Activated CD4-positive, alpha-beta memory T cell treated with anti-CD3 and anti-CD28 coated beads for 36 hours (primary cell): Measurements from ENCODE around the gene SELENON. TPM values are rescaled to one million over a fixed set of nuclear protein-coding genes. Genes with fewer than 3 reads are reported as not detected.

Source experiments
- CTCF ChIA-PET: fragments of 350-600 bp; sonication (Branson Sonifier 250); formaldehyde crosslinking; loops from one replicate; lab custom pipeline; 2021; ENCODE audit warnings: antibody characterized with exemption, inconsistent platforms; lab: Charles Lee
- POLR2A ChIA-PET: fragments of 350-600 bp; sonication (Branson Sonifier 250); formaldehyde crosslinking; loops from one replicate; lab custom pipeline; 2021; ENCODE audit warnings: antibody characterized with exemption; lab: Charles Lee
- DNase-seq: peaks from one replicate; pipeline ENCODE4 v3.0.0-alpha.2; 2020
- H3K27ac Mint-ChIP-seq: one replicate; pipeline ENCODE4 v1.8.0; 2021; ENCODE audit warnings: mixed read lengths
- H3K27me3 Mint-ChIP-seq: one replicate; pipeline ENCODE4 v1.8.0; 2021; ENCODE audit warnings: mixed read lengths
- H3K36me3 Mint-ChIP-seq: one replicate; pipeline ENCODE4 v1.8.0; 2021; ENCODE audit warnings: mixed read lengths
- H3K4me1 Mint-ChIP-seq: one replicate; pipeline ENCODE4 v1.8.0; 2021; ENCODE audit warnings: low read depth, mixed read lengths
- H3K4me3 Mint-ChIP-seq: one replicate; pipeline ENCODE4 v1.8.0; 2021; ENCODE audit warnings: mild to moderate bottlenecking, mixed read lengths
- H3K9me3 Mint-ChIP-seq: one replicate; pipeline ENCODE4 v1.8.0; 2021; ENCODE audit warnings: mixed read lengths
- intact Hi-C: fragments of 100-400 bp; cut with micrococcal nuclease; formaldehyde crosslinking; loops from one replicate; pipeline ENCODE4 v1.15.1; 2023
- total RNA-seq, 2 experiments: library from RNA; stranded (reverse); gene quantifications; one replicate each; pipeline ENCODE4 v1.2.3, GENCODE V29; 2021

Gene SELENON
- total RNA-seq, 2 experiments from 2014 or later: 26.8 to 26.9 TPM

- POLR2A ChIA-PET: no interaction called here
- Mint-ChIP-seq H3K9me3 (no peaks in the 10 kb centered on the region), H3K36me3 (no peaks in the 10 kb centered on the region), H3K4me3 (no peak overlapping the region), H3K4me1 (peaks cover 58% of the 10 kb centered on the region), H3K27me3 (no peaks in the 10 kb centered on the region), H3K27ac (no peak overlapping the region)
- DNase-seq: no peak
- CTCF ChIA-PET: no interaction called here
- intact Hi-C loops: loop anchor here (5.0 kb wide), 1 partner anchor 75 kb away; no protein-coding TSS in a partner anchor
Observed at GRCh38 chr1:25772692-25773245, 27.2 kb upstream of the SELENON start.

GRCh38 chr1:25773441-25774125, 26.4 kb upstream of the SELENON start:
- peaks cover 57% of the 10 kb centered on the region for H3K4me1 Mint-ChIP-seq
- CTCF ChIA-PET: interaction anchor here (0.6 to 2.4 kb wide), 3 partner anchors 25 to 397 kb away, joined by 4 to 12 read pairs (median 7); no protein-coding TSS in a partner anchor
- no peak for DNase-seq
- H3K36me3 Mint-ChIP-seq: no peaks in the 10 kb centered on the region
- H3K9me3 Mint-ChIP-seq: no peaks in the 10 kb centered on the region
- no peaks in the 10 kb centered on the region for H3K27me3 Mint-ChIP-seq
- peak overlapping the region; percentile 64 for H3K27ac Mint-ChIP-seq
- POLR2A ChIA-PET: no interaction called here
- intact Hi-C loops: loop anchor here (2.0 to 5.0 kb wide), 2 partner anchors 76 to 97 kb away; no protein-coding TSS in a partner anchor
- no peak overlapping the region for H3K4me3 Mint-ChIP-seq

DNA sequence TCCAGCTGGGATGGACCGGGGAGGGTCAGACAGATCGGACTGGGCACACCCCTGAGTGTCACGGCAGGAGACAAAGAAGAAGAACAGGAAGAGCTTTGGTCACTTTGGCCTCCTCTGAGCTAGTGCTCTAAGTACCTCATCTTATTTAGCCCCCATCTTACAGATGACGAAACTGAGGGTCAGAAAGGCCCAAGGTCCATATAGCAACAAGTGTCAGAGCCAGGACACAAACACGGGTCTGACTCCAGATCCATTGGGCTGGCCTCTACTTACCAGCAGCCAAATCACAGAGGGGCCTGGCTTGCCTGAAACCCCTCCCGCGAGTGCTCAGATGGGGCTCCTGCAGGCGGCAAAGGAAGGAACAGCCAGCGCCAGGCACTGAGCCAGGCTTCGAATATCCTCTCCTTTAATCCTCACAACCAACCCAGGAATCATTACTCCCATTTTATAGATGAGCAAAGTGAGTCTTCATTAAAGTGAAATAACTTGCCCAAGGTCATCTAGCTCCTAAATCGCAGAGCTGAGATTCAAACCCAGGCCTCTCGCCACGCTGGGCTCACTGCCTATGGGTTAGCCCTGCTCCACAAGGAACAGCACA, 25.7 kb upstream of the SELENON start:
- H3K4me3 Mint-ChIP-seq: peak overlapping the region; percentile 58
- H3K9me3 Mint-ChIP-seq: no peaks in the 10 kb centered on the region
- intact Hi-C loops: loop anchor here (2.0 to 5.0 kb wide), 2 partner anchors 77 to 98 kb away; no protein-coding TSS in a partner anchor
- ChIA-PET CTCF (interaction anchor here (1.0 to 2.4 kb wide), 6 partner anchors 8 to 231 kb away, joined by 3 to 12 read pairs (median 6); partner anchors contain the start of gene LDLRAP1), POLR2A (interaction anchor here (0.6 to 1.4 kb wide), 2 partner anchors 98 to 225 kb away, joined by 3 to 7 read pairs; no protein-coding TSS in a partner anchor)
- H3K36me3 Mint-ChIP-seq: no peaks in the 10 kb centered on the region
- H3K27ac Mint-ChIP-seq: peak overlapping the region; percentile 64
- H3K4me1 Mint-ChIP-seq: peaks cover 52% of the 10 kb centered on the region
- no peaks in the 10 kb centered on the region for H3K27me3 Mint-ChIP-seq
- no peak for DNase-seq

- H3K9me3 Mint-ChIP-seq: no peaks in the 10 kb centered on the region
- peak; percentile 92 for DNase-seq
- peak overlapping the region; percentile 64 for H3K27ac Mint-ChIP-seq
- no peaks in the 10 kb centered on the region for H3K27me3 Mint-ChIP-seq
- intact Hi-C loops: loop anchor here (1.0 to 5.0 kb wide), 4 partner anchors 21 to 226 kb away; no protein-coding TSS in a partner anchor
- POLR2A ChIA-PET: interaction anchor here (0.6 to 1.4 kb wide), 2 partner anchors 99 to 226 kb away, joined by 3 to 7 read pairs; no protein-coding TSS in a partner anchor
- H3K36me3 Mint-ChIP-seq: no peaks in the 10 kb centered on the region
- CTCF ChIA-PET: interaction anchor here (0.6 to 2.4 kb wide), 7 partner anchors 9 to 256 kb away, joined by 3 to 12 read pairs (median 5); partner anchors contain the start of gene LDLRAP1
- H3K4me3 Mint-ChIP-seq: peak overlapping the region; percentile 58
- H3K4me1 Mint-ChIP-seq: peaks cover 48% of the 10 kb centered on the region
Observed at GRCh38 chr1:25774921-25775771, 24.8 kb upstream of the SELENON start.

DNA sequence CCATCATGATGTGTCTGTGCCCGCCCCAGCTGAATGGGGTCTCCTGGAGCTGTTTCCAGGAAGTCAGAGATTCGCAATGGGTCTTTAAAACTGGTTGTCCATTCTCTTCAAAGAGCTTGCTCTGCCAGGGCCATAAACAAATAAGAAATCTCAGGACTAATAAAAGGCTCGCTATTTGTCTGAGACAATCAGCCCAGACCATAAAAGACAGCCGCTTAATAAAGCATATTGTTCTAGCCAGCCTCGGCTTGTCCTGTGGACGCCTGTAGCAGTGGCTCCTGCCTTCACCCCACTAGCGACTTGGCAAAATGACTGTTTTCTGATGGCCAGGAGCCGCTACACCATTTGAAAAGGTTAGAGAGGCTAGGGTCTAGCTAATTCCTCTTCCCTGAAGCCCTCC, 20.6 kb upstream of the SELENON start:
- Mint-ChIP-seq H3K4me3 (no peak overlapping the region), H3K4me1 (peaks cover 14% of the 10 kb centered on the region), H3K9me3 (no peaks in the 10 kb centered on the region), H3K27me3 (no peaks in the 10 kb centered on the region), H3K36me3 (no peaks in the 10 kb centered on the region), H3K27ac (no peak overlapping the region)
- ChIA-PET POLR2A (no interaction called here), CTCF (no interaction called here)
- DNase-seq: no peak
- intact Hi-C loops: no loop called here

- POLR2A ChIA-PET: no interaction called here
- peaks cover 9% of the 10 kb centered on the region for H3K4me1 Mint-ChIP-seq
- no peaks in the 10 kb centered on the region for H3K27me3 Mint-ChIP-seq
- CTCF ChIA-PET: interaction anchor here (1.2 kb wide), 1 partner anchor 161 kb away, joined by 3 read pairs; no protein-coding TSS in a partner anchor
- H3K4me3 Mint-ChIP-seq: no peak overlapping the region
- intact Hi-C loops: no loop called here
- H3K27ac Mint-ChIP-seq: no peak overlapping the region
- H3K36me3 Mint-ChIP-seq: no peaks in the 10 kb centered on the region
- no peaks in the 10 kb centered on the region for H3K9me3 Mint-ChIP-seq
- DNase-seq: no peak
Observed at GRCh38 chr1:25779894-25780293, 20.1 kb upstream of the SELENON start.

GRCh38 chr1:25780318-25781129, 19.5 kb upstream of the SELENON start:
- no peaks in the 10 kb centered on the region for H3K9me3 Mint-ChIP-seq
- H3K27ac Mint-ChIP-seq: no peak overlapping the region
- no peaks in the 10 kb centered on the region for H3K36me3 Mint-ChIP-seq
- peaks cover 3% of the 10 kb centered on the region for H3K4me1 Mint-ChIP-seq
- H3K27me3 Mint-ChIP-seq: no peaks in the 10 kb centered on the region
- ChIA-PET POLR2A (no interaction called here), CTCF (interaction anchor here (1.2 kb wide), 1 partner anchor 161 kb away, joined by 3 read pairs; no protein-coding TSS in a partner anchor)
- no peak for DNase-seq
- intact Hi-C loops: no loop called here
- no peak overlapping the region for H3K4me3 Mint-ChIP-seq

DNA sequence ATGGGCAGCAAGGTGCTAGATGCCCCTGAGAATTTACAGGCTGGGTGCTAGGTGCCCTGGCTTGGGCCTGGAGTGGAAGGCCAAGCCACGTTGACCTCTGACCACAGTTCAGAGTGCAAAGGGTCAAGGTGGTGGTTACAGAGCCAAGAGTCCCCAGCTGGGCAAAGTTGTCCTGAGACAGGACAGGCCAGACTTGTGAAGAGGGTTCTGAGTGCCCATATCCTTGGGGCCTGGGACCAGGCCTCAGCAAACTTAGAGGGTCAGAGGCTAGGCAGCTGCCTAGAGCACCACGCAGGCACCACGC, 18.9 kb upstream of the SELENON start:
- no peak for DNase-seq
- intact Hi-C loops: no loop called here
- H3K36me3 Mint-ChIP-seq: no peaks in the 10 kb centered on the region
- no peaks in the 10 kb centered on the region for H3K4me1 Mint-ChIP-seq
- no peaks in the 10 kb centered on the region for H3K27me3 Mint-ChIP-seq
- H3K4me3 Mint-ChIP-seq: no peak overlapping the region
- ChIA-PET CTCF (interaction anchor here (1.3 kb wide), 1 partner anchor 162 kb away, joined by 3 read pairs; no protein-coding TSS in a partner anchor), POLR2A (no interaction called here)
- no peak overlapping the region for H3K27ac Mint-ChIP-seq
- no peaks in the 10 kb centered on the region for H3K9me3 Mint-ChIP-seq

DNA sequence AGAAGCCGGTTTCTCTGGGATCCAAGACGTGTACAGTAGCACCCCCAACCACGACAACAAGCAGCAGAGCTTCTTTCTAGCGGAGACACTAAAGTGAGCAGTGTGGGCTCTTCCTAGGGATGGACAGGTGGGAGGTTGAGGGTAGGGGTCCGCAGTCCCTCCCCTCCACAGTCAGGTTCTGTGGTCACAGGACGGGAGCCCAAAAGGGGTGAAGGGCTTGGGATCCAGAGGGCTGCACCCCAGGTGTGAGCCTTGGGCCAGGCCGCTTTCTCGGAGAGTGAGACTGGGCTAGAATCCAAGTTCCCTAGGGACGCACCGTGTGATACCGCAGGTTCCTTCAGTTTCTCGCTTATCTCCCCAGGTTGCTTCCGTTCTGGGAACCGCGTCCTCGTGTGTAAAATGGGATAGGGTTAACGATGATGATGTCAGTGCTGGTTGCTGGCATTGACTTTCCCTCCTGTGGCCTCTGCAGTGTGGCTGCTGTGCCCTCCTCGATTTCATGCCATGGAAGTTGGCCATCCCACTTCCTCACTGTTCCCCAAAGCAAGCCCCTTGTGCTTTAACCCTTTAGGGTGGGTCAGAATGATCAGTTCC, 17.3 kb upstream of the SELENON start:
- DNase-seq: no peak
- ChIA-PET CTCF (no interaction called here), POLR2A (no interaction called here)
- Mint-ChIP-seq H3K36me3 (no peaks in the 10 kb centered on the region), H3K4me1 (no peaks in the 10 kb centered on the region), H3K4me3 (no peak overlapping the region), H3K9me3 (no peaks in the 10 kb centered on the region), H3K27me3 (no peaks in the 10 kb centered on the region), H3K27ac (no peak overlapping the region)
- intact Hi-C loops: no loop called here

GRCh38 chr1:25784575-25785051, 15.4 kb upstream of the SELENON start:
- Mint-ChIP-seq H3K36me3 (no peaks in the 10 kb centered on the region), H3K27me3 (no peaks in the 10 kb centered on the region), H3K4me3 (no peak overlapping the region), H3K4me1 (no peaks in the 10 kb centered on the region), H3K9me3 (no peaks in the 10 kb centered on the region), H3K27ac (no peak overlapping the region)
- DNase-seq: no peak
- intact Hi-C loops: no loop called here
- CTCF ChIA-PET: no interaction called here
- POLR2A ChIA-PET: interaction anchor here (0.7 kb wide), 1 partner anchor 212 kb away, joined by 3 read pairs; no protein-coding TSS in a partner anchor
